GM19395 (cell line): ENCODE data around the gene SH3GL1.
"Not testable (repeated sequence)": the region's sequence is repeated elsewhere in the genome, so short reads cannot be mapped to it uniquely, and the experiment has no call there.

Experiments
- ATAC-seq: cut with Tn5 transposase; IDR thresholded peaks from one replicate; pipeline ENCODE4 v1.9.1; 2021; ENCODE audit warnings: mild to moderate bottlenecking, moderate library complexity; ENCODE audit not compliant: unreplicated experiment

The SH3GL1 gene

DNA sequence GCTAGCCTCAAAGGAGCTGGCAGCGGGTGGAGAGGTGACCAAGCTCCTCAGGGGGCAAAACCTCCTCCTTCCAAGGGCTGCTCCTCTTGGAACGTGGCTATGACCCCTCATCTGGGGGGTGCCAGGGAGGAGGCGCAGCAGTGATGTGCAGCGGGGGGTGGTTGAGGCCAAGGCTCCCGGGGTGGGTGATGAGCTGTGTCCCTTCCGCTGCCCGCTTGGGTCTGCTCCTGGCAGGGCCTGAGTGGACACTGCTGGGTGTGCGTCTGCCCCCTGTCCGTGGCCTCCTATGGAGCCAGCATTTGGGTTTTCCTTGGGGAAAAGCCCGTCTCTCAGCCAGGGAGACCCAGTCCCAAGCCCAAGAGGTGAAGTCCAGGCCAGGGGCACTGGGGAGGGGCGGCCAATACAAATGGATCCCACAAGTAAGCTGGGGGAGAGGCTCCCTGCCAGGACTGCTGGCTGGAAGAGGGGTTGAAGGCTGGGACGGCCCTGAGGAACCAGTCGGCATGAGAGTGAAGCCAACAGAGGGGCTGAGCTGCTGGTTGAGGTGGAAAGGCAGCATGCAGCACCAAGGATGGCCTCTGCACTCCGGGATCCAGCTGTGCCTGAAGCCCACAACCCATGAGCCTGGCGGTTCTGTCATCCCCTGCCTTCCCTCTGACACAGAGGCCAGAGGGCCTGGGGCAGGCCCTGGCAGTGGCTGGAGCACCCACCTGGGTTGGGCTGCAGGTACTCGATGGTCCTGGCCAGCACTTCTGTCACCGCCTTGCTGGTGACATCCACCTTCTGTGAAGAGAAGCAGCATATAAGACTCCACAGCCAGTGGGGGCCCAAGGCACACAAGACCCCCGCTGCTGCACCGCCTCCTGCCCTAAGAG is 34.3 kb downstream of the SH3GL1 start:
- ATAC-seq, result no peak

GRCh38 chr19:4365341-4365740 is 35.0 kb downstream of the SH3GL1 start:
- ATAC-seq, result no peak

DNA sequence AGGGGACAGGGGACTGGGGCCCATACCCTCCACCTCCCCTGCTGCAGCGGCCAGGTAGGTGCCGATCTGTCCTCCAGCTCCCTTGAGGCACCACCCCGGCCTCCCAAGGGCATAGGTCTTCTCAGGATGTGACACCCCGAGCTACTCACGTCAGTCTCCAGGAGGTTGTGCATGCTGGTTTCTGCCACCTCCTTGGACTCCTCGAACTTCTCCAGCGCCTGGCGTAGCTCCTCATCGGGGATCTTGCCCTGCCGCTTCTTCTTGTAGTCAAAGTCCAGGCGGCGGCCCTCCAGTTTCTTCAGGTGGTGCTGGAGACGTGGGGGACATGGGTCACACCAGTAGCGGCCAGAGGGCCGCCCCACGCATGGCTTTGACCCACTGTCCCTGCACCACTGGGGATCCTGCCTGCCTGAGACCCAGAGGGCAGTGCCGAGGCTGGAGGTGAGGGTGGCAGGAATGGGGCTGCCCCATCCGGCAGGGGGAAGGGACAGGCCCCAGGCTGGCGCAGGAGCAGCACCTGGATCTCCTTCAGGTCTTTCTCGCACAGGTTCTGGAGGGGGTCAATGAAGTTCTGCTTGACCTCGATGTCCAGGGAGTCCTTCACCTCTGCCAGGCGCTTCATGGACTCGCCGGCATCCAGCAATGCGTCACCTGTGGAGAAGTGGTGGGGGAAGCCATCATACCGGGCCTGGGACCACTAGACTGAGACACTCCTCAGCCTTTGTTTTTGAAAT is 36.6 kb downstream of the SH3GL1 start:
- no peak for ATAC-seq

- no peak for ATAC-seq
These were observed 37.4 kb downstream of the SH3GL1 start for GRCh38 chr19:4362831-4363545.

DNA sequence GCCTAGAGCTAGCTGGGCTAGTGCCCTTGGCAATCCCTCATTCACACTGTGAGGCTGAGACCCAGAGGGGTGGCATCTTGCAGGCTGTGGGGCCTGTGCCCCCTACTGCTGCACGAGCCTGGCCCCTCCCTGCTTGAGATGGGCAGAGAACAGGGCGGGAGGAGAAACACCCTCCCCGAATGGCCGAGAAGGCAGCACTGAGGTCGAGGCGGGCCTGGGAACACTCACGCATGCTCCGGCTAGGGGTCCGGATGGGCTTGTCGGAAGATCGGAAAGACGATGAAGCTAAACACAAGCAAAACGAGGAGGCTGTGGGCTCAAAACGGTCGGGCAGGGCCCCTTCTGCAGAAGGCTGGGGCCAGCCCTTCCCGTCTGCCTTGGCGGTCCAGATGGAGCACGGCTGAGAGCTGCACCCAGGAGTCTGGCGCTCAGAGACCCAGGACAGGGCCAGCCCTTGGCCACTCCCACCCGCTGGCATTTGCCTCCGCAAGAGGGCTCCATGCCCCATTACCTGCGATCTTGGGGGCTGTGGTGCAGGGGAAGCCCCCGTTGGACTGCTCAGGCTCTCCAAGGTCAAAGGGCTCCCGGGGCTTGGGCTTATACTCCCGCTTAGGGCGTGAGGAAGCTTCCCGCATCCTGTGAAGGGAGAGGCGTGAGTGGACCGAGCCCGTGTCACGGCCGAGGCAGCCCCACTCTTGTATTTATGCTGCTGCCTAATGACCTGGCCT is 38.1 kb downstream of the SH3GL1 start:
- no peak for ATAC-seq

DNA sequence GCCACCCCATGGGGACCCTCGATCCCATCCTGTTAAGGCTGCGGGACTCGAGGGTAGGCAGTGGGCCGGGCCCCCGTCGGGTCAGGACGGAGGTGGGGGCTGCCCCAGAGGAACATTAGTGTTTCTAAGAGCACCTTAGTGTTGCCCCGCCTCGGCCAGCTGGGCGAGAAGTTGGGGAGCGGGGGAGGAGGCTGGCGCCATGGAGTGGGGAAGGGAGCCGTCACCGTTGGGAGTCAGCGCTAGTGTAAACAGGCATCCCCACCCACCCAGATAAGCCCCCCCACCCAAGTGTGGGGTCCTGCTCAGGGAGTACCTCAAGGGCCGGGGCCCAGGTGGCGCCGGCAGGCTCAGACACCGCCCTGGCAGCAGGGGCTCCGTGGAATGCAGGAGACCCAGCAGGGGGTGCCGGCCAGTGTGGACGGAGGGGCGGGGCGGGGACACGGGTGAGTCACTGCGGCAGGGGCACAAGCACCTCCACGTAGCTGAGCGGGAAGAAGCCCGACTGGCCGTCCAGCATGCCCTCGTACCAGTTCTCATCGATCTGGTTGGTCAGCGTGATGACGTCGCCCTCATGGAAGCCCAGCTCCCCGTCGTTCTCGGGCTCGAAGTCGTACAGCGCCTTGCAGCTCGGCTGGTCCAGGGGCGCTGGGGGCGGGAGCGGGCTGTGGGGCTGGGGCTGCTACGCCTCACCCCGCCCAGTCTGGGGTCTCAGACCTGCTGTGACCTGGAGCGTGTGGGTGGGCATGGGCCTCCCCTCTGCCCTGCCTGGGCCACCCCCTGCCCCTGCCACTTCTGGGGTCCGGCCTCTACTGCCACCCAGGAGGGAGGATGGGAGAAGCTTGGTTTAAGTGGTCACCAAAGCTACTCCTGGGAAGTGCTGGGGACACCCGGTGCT is 38.9 kb downstream of the SH3GL1 start:
- no peak for ATAC-seq

GRCh38 chr19:4360641-4361151 is 39.7 kb downstream of the SH3GL1 start:
- ATAC-seq, result no peak

DNA sequence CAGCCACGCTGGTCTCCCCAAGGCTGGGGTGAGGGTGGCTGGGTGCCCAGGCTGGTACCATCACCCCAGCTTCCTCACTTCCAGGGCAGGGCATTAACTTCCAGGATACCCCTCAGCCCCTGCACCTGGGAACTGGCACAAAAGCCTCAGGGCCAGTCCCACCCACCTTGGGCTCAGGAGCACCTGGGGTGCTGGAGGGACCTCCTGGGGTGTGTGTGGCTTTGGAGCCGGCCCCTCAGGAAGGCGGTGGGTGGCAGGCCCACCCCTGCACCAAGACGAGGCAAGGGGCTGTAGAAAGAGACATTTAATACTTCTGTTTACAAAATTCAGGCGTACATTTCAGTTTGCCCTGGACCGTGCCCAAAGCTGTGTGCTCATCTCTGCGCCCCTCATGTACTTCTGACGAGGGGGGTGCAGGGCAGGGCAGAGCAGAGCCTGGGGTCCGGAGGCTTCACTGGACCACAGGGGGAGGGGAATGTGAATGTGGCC is 40.2 kb downstream of the SH3GL1 start:
- ATAC-seq, result no peak

DNA sequence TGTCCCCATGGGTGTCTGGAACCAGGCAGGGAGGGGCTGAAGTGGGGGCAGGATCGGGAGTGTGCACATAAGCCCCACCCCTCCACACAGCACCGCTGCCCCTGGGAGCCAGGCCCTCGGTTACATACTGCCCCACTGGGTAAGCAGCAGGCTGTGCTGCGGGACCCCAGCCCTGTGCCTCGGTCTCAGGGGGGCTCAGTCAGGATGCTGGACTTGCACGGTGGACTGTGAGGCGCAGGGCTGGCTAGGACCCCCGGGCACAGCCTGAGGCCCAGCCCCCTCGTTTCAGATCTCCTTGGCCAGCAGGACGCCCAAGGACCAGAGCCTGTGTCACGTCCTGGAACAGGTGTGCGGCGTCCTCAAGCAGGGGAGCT is 40.7 kb downstream of the SH3GL1 start:
- ATAC-seq, result no peak

- ATAC-seq, result no peak
These were observed 41.4 kb downstream of the SH3GL1 start for GRCh38 chr19:4358709-4359626.

DNA sequence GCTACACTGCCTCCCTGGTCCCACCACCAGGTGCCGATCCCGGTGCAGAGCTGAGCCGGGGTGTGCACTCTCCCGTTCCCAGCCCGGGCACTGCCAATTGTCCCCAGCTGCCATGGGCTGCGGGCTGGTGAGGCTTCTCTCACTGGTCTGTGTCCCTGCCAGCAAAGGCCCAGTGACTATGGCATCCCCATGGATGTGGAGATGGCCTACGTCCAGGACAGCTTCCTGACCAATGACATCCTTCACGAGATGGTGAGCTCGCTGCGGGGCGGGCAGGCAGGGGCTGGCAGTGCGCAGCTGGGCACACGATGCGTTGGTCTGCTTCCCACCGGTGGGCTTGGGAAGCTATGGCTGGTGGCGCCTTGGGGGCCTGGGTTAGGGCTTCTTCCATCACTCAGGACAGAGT is 42.4 kb downstream of the SH3GL1 start:
- ATAC-seq, result no peak

DNA sequence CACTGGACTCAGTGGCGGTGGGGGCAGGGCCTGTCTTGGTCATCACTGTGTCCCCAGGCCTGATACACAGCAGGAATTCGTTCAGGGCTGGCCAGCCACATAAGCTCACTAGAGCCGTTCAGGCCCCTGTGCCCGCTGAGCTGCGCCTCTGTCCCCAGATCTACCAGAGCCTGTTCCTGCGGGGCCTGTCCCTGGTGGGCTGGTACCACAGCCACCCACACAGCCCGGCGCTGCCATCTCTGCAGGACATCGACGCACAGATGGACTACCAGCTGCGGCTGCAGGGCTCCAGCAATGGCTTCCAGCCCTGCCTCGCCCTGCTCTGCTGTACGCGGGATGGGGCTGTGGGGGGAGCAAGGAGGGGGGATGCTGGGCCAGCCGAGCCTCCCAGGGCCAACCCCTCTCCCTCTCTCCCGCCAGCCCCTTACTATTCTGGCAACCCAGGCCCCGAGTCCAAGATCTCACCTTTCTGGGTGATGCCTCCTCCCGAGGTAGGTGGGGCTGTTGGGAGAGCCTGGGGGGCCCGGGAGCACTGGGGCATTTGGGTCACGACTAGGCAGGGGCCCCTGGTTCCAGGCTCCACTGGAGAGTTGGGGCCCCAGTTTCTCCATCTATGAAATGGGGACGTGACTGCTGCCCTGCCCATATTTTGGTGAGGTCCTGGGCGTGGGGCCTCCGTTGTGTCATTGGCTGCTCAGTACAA is 43.1 kb downstream of the SH3GL1 start:
- ATAC-seq, result no peak

GRCh38 chr19:4354897-4355296 is 45.5 kb downstream of the SH3GL1 start:
- ATAC-seq, result no peak

DNA sequence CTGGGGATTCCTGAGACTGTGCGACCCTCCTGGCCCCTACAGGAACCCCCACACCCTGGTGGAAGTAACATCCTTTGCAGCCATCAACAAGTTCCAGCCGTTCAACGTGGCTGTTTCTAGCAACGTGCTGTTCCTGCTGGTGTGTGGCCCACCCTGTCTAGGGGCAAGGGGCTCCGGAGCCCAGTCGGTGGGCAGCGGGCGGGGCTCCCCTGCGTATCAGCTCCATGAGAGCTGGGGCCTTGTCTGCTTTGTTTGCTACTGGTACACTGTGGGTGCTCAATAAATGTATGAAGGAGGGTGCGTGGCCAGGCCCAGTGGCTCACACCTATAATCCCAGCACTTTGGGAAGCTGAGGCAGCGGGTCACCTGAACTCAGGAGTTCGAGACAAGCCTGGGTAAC is 46.1 kb downstream of the SH3GL1 start:
- ATAC-seq, result no peak

DNA sequence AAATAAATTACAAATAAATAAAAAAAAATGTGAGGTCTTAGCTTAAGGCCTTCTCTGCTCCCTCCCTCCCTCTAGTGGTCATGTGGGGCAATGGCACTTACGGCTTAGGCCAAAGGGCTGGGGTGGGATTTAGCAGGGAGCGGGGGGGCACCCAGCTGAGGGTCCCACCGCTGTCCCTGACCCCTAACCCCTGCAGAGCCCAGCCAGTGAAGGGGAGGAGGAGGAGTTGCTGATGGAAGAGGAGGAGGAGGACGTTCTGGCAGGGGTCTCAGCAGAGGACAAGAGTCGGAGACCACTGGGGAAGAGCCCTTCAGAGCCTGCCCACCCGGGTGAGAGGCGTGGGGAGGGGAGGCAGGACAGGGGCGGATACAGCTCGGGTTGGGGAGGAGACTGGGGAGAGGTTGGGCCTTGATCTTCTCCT is 47.6 kb downstream of the SH3GL1 start:
- no peak for ATAC-seq

DNA sequence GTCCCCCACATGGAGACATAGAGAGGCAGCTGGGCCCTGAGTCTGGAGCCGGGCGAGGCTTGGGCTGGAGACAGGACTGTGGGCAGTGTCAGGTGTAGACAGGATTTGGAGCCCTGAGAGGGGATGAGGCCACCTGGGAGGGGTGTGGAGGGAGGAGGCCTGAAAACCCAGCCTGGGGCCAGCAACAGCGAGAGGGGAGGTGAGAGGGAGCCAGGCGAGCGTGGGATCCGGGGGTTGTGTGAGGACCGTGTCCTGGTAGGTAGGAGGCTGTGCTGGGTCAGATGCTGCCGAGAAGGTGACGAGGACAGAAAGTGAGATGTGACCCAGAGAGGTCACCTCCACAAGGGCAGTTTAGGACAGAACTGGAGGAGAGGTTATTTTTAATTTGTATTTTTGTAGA is 49.6 kb downstream of the SH3GL1 start:
- ATAC-seq, result no peak

DNA sequence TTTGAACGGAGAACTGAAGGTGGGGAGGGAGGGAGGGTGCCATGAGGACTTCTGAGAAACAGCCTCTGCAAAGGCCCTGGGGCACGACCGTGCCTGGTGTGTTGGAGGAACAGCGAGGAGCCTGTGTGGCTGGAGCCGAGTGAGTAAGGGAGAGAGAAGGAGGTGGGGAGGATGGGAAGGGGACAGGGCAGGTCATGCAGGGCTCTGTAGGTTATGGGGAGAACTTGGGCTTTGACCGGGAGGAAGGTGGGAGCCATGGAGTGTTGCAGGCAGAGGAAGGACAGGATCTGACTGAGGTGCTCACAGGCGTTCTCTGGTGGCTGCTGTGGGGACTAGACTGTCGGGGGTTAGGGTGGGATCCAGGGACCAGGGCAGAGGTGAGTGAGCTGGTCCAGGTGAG is 50.2 kb downstream of the SH3GL1 start:
- no peak for ATAC-seq

DNA sequence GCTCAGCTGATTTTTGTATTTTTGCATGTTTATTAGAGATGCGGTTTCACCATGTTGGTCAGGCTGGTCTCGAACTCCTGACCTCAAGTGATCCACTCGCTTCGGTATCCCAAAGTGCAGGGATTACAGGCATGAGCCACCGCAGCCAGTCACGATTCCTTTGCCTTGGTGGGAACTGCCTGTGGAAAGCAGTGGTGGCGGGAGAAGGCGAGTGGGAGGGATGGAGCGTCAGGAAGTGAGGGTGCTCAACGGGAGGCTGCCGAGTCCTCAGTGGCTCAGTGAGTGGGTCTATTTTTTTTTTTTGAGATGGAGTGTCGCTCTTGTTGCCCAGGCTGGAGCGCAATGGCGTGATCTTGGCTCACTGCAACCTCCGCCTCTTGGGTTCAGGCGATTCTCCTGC is 51.1 kb downstream of the SH3GL1 start:
- not testable (repeated sequence) for ATAC-seq
